KOPT-K1 (cell line): ENCODE measurements around the gene GALNT7.
"Not testable (repeated sequence)": the region's sequence is repeated elsewhere in the genome, so short reads cannot be mapped to it uniquely, and the experiment has no call there.

Experiments used
- H3K27ac ChIP-seq: fragments of 200-600 bp; sonication (generic); 2 replicates; pipeline ENCODE4 v1.5.1; 2016; ENCODE audit warnings: antibody characterized with exemption, mild to moderate bottlenecking, low read depth, low read length; ENCODE audit not compliant: poor library complexity, severe bottlenecking
- H3K36me3 ChIP-seq: fragments of 200-600 bp; sonication (generic); 2 replicates; pipeline ENCODE4 v1.5.1; 2017; ENCODE audit warnings: antibody characterized with exemption, mild to moderate bottlenecking, low read length, moderate library complexity; ENCODE audit not compliant: insufficient read depth
- H3K9me3 ChIP-seq: fragments of 200-600 bp; sonication (generic); 2 replicates; pipeline ENCODE4 v1.5.1; 2017; ENCODE audit warnings: antibody characterized with exemption, low read length, mild to moderate bottlenecking; ENCODE audit not compliant: insufficient read depth, poor library complexity, severe bottlenecking

GALNT7 gene

GRCh38 chr4:173168396-173169177 lies at the start of gene GALNT7:
TSS of gene GALNT7 (plus strand) at chr4:173168811. CDS start at chr4:173168836, 25 bp downstream.
- no peaks in the 10 kb centered on the region for H3K9me3 ChIP-seq
- H3K27ac ChIP-seq, result peak within 1 kb of the TSS; percentile 84
- H3K36me3 ChIP-seq, result no peaks in the 10 kb centered on the region

GRCh38 chr4:173118819-173119218 lies 49.8 kb upstream of the GALNT7 start:
- H3K27ac ChIP-seq, H3K9me3 ChIP-seq, H3K36me3 ChIP-seq: not testable (repeated sequence)

GRCh38 chr4:173119818-173120217 lies 48.8 kb upstream of the GALNT7 start:
- Histone ChIP-seq H3K36me3 (no peaks in the 10 kb centered on the region), H3K9me3 (no peaks in the 10 kb centered on the region), H3K27ac (no peak overlapping the region)

- no peaks in the 10 kb centered on the region for H3K9me3 ChIP-seq
- no peak overlapping the region for H3K27ac ChIP-seq
- H3K36me3 ChIP-seq, result no peaks in the 10 kb centered on the region
These were observed 47.5 kb upstream of the GALNT7 start for GRCh38 chr4:173121076-173121561.

GRCh38 chr4:173124209-173124865 lies 44.3 kb upstream of the GALNT7 start:
- Histone ChIP-seq H3K36me3 (no peaks in the 10 kb centered on the region), H3K9me3 (no peaks in the 10 kb centered on the region), H3K27ac (no peak overlapping the region)

- H3K27ac ChIP-seq, result no peak overlapping the region
- no peaks in the 10 kb centered on the region for H3K36me3 ChIP-seq
- no peaks in the 10 kb centered on the region for H3K9me3 ChIP-seq
These were observed 43.3 kb upstream of the GALNT7 start for GRCh38 chr4:173125216-173125812.

- no peaks in the 10 kb centered on the region for H3K36me3 ChIP-seq
- no peak overlapping the region for H3K27ac ChIP-seq
- H3K9me3 ChIP-seq, result no peaks in the 10 kb centered on the region
These were observed 40.3 kb upstream of the GALNT7 start for GRCh38 chr4:173128199-173128890.

GRCh38 chr4:173130687-173131086 lies 37.9 kb upstream of the GALNT7 start:
- H3K27ac ChIP-seq, result no peak overlapping the region

GRCh38 chr4:173134426-173134825 lies 34.2 kb upstream of the GALNT7 start:
- no peaks in the 10 kb centered on the region for H3K36me3 ChIP-seq
- H3K9me3 ChIP-seq, result no peaks in the 10 kb centered on the region
- no peak overlapping the region for H3K27ac ChIP-seq

More at GRCh38 chr4:173130687-173131086, 37.9 kb upstream of the GALNT7 start:
- Histone ChIP-seq H3K9me3 (no peaks in the 10 kb centered on the region), H3K36me3 (no peaks in the 10 kb centered on the region)

- H3K36me3 ChIP-seq, result no peaks in the 10 kb centered on the region
- H3K27ac ChIP-seq, result no peak overlapping the region
- no peaks in the 10 kb centered on the region for H3K9me3 ChIP-seq
These were observed 33.3 kb upstream of the GALNT7 start for GRCh38 chr4:173135241-173135847.

- Histone ChIP-seq H3K36me3 (no peaks in the 10 kb centered on the region), H3K9me3 (no peaks in the 10 kb centered on the region), H3K27ac (no peak overlapping the region)
These were observed 30.0 kb upstream of the GALNT7 start for GRCh38 chr4:173138624-173139023.

GRCh38 chr4:173139561-173139960 lies 29.1 kb upstream of the GALNT7 start:
- Histone ChIP-seq H3K27ac (no peak overlapping the region), H3K36me3 (no peaks in the 10 kb centered on the region)

GRCh38 chr4:173145131-173145530 lies 23.5 kb upstream of the GALNT7 start:
- Histone ChIP-seq H3K36me3 (no peaks in the 10 kb centered on the region), H3K9me3 (no peaks in the 10 kb centered on the region), H3K27ac (no peak overlapping the region)

More at GRCh38 chr4:173139561-173139960, 29.1 kb upstream of the GALNT7 start:
- H3K9me3 ChIP-seq, result no peaks in the 10 kb centered on the region

GRCh38 chr4:173146456-173146855 lies 22.2 kb upstream of the GALNT7 start:
- Histone ChIP-seq H3K9me3 (no peaks in the 10 kb centered on the region), H3K36me3 (no peaks in the 10 kb centered on the region), H3K27ac (no peak overlapping the region)
